H9 (cell line): Measurements from ENCODE around the gene VDAC1. TPM values are rescaled to one million over a fixed set of nuclear protein-coding genes. Genes with fewer than 3 reads are reported as not detected.

ENCODE experiments used
- DNase-seq: peaks from one replicate; pipeline ENCODE4 v3.0.0-alpha.2; 2017
- H2AFZ ChIP-seq: one replicate; pipeline ENCODE4 v1.6.1; 2013; ENCODE audit warnings: mild to moderate bottlenecking, low read length, control low read depth, moderate library complexity
- H2AK5ac ChIP-seq: 2 replicates; pipeline ENCODE4 v1.6.1; 2013; ENCODE audit warnings: low read length, control low read depth, mixed read lengths; ENCODE audit not compliant: insufficient read length
- H2BK120ac ChIP-seq: one replicate; pipeline ENCODE4 v1.6.1; 2013; ENCODE audit warnings: low read depth, mild to moderate bottlenecking, low read length, control low read depth, inconsistent platforms; ENCODE audit not compliant: poor library complexity, severe bottlenecking
- H2BK12ac ChIP-seq: 2 replicates; pipeline ENCODE4 v1.6.1; 2013; ENCODE audit warnings: low read length, control low read depth, mixed read lengths, low read depth; ENCODE audit not compliant: insufficient read length
- H2BK15ac ChIP-seq: 2 replicates; pipeline ENCODE4 v1.6.1; 2013; ENCODE audit warnings: low read depth, low read length, control low read depth
- H2BK20ac ChIP-seq: one replicate; pipeline ENCODE4 v1.6.1; 2013; ENCODE audit warnings: low read depth, mild to moderate bottlenecking, low read length, control low read depth, inconsistent platforms; ENCODE audit not compliant: poor library complexity, severe bottlenecking
- H2BK5ac ChIP-seq: 2 replicates; pipeline ENCODE4 v1.6.1; 2013; ENCODE audit warnings: low read length, control low read depth, mixed read lengths; ENCODE audit not compliant: insufficient read length
- H3K14ac ChIP-seq: 2 replicates; pipeline ENCODE4 v1.6.1; 2013; ENCODE audit warnings: low read length, control low read depth; ENCODE audit not compliant: insufficient read depth
- H3K18ac ChIP-seq: 2 replicates; pipeline ENCODE4 v1.6.1; 2013; ENCODE audit warnings: low read depth, mild to moderate bottlenecking, mixed read lengths, low read length, control low read depth; ENCODE audit not compliant: insufficient read length
- H3K23ac ChIP-seq: 2 replicates; pipeline ENCODE4 v1.6.1; 2013; ENCODE audit warnings: low read length, control low read depth, mixed read lengths, low read depth; ENCODE audit not compliant: insufficient read length
- H3K23me2 ChIP-seq: 2 replicates; pipeline ENCODE4 v1.6.1; 2013; ENCODE audit warnings: low read depth, mild to moderate bottlenecking, mixed read lengths, low read length, control low read depth; ENCODE audit not compliant: insufficient read length, poor library complexity, severe bottlenecking
- H3K27ac ChIP-seq: 2 replicates; pipeline ENCODE4 v1.5.1; 2013; ENCODE audit warnings: low read length, control low read depth, mixed read lengths, low read depth; ENCODE audit not compliant: insufficient read length
- H3K27me3 ChIP-seq: 2 replicates; pipeline ENCODE4 v1.6.1; 2013; ENCODE audit warnings: low read length, control low read depth, inconsistent platforms; ENCODE audit not compliant: insufficient read depth
- H3K4ac ChIP-seq: 2 replicates; pipeline ENCODE4 v1.6.1; 2013; ENCODE audit warnings: low read depth, mild to moderate bottlenecking, control low read depth, inconsistent platforms, low read length, moderate library complexity
- H3K4me1 ChIP-seq: 2 replicates; pipeline ENCODE4 v1.6.1; 2013; ENCODE audit warnings: low read length, control low read depth, inconsistent platforms; ENCODE audit not compliant: insufficient read depth
- H3K4me2 ChIP-seq: 2 replicates; pipeline ENCODE4 v1.6.1; 2013; ENCODE audit warnings: low read length, control low read depth, mixed read lengths; ENCODE audit not compliant: insufficient read length, insufficient read depth
- H3K56ac ChIP-seq: 2 replicates; pipeline ENCODE4 v1.6.1; 2013; ENCODE audit warnings: low read depth, mild to moderate bottlenecking, mixed read lengths, low read length, control low read depth; ENCODE audit not compliant: insufficient read length
- H3K79me1 ChIP-seq: 2 replicates; pipeline ENCODE4 v1.6.1; 2013; ENCODE audit warnings: low read depth, mild to moderate bottlenecking, moderate library complexity, low read length, control low read depth, inconsistent platforms; ENCODE audit not compliant: insufficient read depth, poor library complexity, severe bottlenecking
- H3K79me2 ChIP-seq: 2 replicates; pipeline ENCODE4 v1.6.1; 2013; ENCODE audit warnings: low read length, control low read depth, inconsistent platforms; ENCODE audit not compliant: insufficient read depth
- H3K9ac ChIP-seq: 2 replicates; pipeline ENCODE4 v1.6.1; 2013; ENCODE audit warnings: low read length, control low read depth, mixed read lengths; ENCODE audit not compliant: insufficient read length; ENCODE audit errors: extremely low read depth
- H3K9me3 ChIP-seq: one replicate; pipeline ENCODE4 v1.6.1; 2013; ENCODE audit warnings: low read depth, low read length, inconsistent platforms; ENCODE audit not compliant: control insufficient read depth
- H3T11ph ChIP-seq: one replicate; pipeline ENCODE4 v1.6.1; 2013; ENCODE audit warnings: mild to moderate bottlenecking, low read length, control low read depth, inconsistent platforms
- H4K20me1 ChIP-seq: one replicate; pipeline ENCODE4 v1.6.1; 2013; ENCODE audit not compliant: control insufficient read depth, insufficient read length, insufficient read depth
- H4K5ac ChIP-seq: 2 replicates; pipeline ENCODE4 v1.6.1; 2013; ENCODE audit warnings: low read depth, mild to moderate bottlenecking, mixed read lengths, low read length, control low read depth; ENCODE audit not compliant: insufficient read length
- H4K8ac ChIP-seq: replicated peaks from 2 replicates; pipeline ENCODE4 v1.6.1; 2013; ENCODE audit warnings: low read length, control low read depth, mixed read lengths, low read depth; ENCODE audit not compliant: insufficient read length
- H4K91ac ChIP-seq: 2 replicates; pipeline ENCODE4 v1.6.1; 2013; ENCODE audit warnings: low read depth, mild to moderate bottlenecking, moderate library complexity, mixed read lengths, low read length, control low read depth; ENCODE audit not compliant: insufficient read length
- H3K27ac Mint-ChIP-seq, 3 experiments: 2 replicates in 2 of 3; 3 replicates in 1 of 3; pipeline ENCODE4 v1.8.0; 2020 to 2021; ENCODE audit warnings: mixed read lengths in 3 of 3, mild to moderate bottlenecking in 1 of 3, moderate library complexity in 1 of 3
- H3K27me3 Mint-ChIP-seq: 2 replicates; pipeline ENCODE4 v1.8.0; 2021; ENCODE audit warnings: low read depth, mild to moderate bottlenecking, moderate library complexity, mixed read lengths
- H3K36me3 Mint-ChIP-seq, 3 experiments: 2 replicates in 2 of 3; 3 replicates in 1 of 3; pipeline ENCODE4 v1.8.0; 2020 to 2021; ENCODE audit warnings: low read depth in 3 of 3, mixed read lengths in 3 of 3; ENCODE audit not compliant: insufficient read depth in 1 of 3
- H3K4me1 Mint-ChIP-seq, 2 experiments: 2 replicates each; pipeline ENCODE4 v1.8.0; 2020; ENCODE audit warnings: mixed read lengths in 2 of 2
- H3K4me3 Mint-ChIP-seq, 2 experiments: 2 replicates in 1 of 2; 3 replicates in 1 of 2; pipeline ENCODE4 v1.8.0; 2020 to 2021; ENCODE audit warnings: mild to moderate bottlenecking in 2 of 2, mixed read lengths in 2 of 2, moderate library complexity in 1 of 2
- H3K9me3 Mint-ChIP-seq, 2 experiments: 2 replicates in 1 of 2; 3 replicates in 1 of 2; pipeline ENCODE4 v1.8.0; 2020; ENCODE audit warnings: mild to moderate bottlenecking in 2 of 2, mixed read lengths in 2 of 2, moderate library complexity in 1 of 2
- CTCF ChIP-seq: fragments of 200-600 bp; sonication (generic); conservative IDR thresholded peaks from 3 replicates; pipeline ENCODE4 v1.8.0; 2021; ENCODE audit warnings: antibody characterized with exemption, mild to moderate bottlenecking
- WGBS: extraction: QIAGEN DNeasy Blood & Tissue Kit; methylation state at CpG from one replicate; pipeline ENCODE4 v1.1.7; 2013; ENCODE audit warnings: missing lambda C conversion rate, low lambda C conversion rate, mixed read lengths; ENCODE audit not compliant: insufficient read length; ENCODE audit errors: extremely low coverage; 5-methylcytosine and 5-hydroxymethylcytosine counted together
- total RNA-seq: library from RNA; stranded (reverse); gene quantifications from 2 replicates; pipeline ENCODE4 v1.2.1, GENCODE V29; 2021

The VDAC1 gene
- total RNA-seq, 1 experiment from 2014 or later: 208 TPM

- whole genome bisulfite sequencing: no CpG with 5 or more reads among the region's 5 CpGs
- Histone ChIP-seq H3K4me2 (no peak overlapping the region), H3K56ac (no peak overlapping the region), H3K27ac (no peak overlapping the region), H3K18ac (no peak overlapping the region), H3K27me3 (no peaks in the 10 kb centered on the region), H2BK5ac (no peak overlapping the region), H4K91ac (no peak overlapping the region), H2AK5ac (no peak overlapping the region), H2BK120ac (no peak overlapping the region), H2AFZ (no peak overlapping the region), H3K9me3 (no peaks in the 10 kb centered on the region), H3K9ac (no peak overlapping the region), H2BK20ac (no peak overlapping the region), H3K14ac (no peak overlapping the region), H3T11ph (no peak overlapping the region), H3K79me2 (no peaks in the 10 kb centered on the region), H2BK12ac (no peak overlapping the region), H4K20me1 (no peaks in the 10 kb centered on the region), H3K4me1 (no peaks in the 10 kb centered on the region), H3K23ac (no peak overlapping the region), H3K4ac (no peak overlapping the region), H3K79me1 (no peaks in the 10 kb centered on the region), H4K5ac (no peak overlapping the region), H4K8ac (no peak overlapping the region), H2BK15ac (no peak overlapping the region), H3K23me2 (no peaks in the 10 kb centered on the region)
- Mint-ChIP-seq H3K9me3 (no peaks in the 10 kb centered on the region; a peak in 1 of 5 replicates), H3K4me3 (no peak overlapping the region), H3K27me3 (peaks cover 5% of the 10 kb centered on the region), H3K27ac (no peak overlapping the region), H3K36me3 (no peaks in the 10 kb centered on the region), H3K4me1 (peaks cover 0 to 21% of the 10 kb centered on the region in 2 experiments; a peak in 3 of 4 replicates)
- DNase-seq: no peak
- TF ChIP-seq CTCF: no peak
Observed at GRCh38 chr5:133921979-133922378, 82.8 kb downstream of the VDAC1 start.

Other genes starting within 250 kb of the VDAC1 start
- 32.7 and 33.4 TPM in 2 replicates for gene C5orf15, start 36.4 kb downstream of the VDAC1 start, total RNA-seq
- gene TCF7, start 109.7 kb upstream of the VDAC1 start, total RNA-seq: 17.2 and 18.2 TPM in 2 replicates
- gene SKP1, start 172.0 kb upstream of the VDAC1 start, total RNA-seq: 348 and 350 TPM in 2 replicates
- gene PPP2CA, start 221.1 kb upstream of the VDAC1 start, total RNA-seq: 244 and 256 TPM in 2 replicates